ENCODE measurements around the gene PECR.

Gene PECR

DNA sequence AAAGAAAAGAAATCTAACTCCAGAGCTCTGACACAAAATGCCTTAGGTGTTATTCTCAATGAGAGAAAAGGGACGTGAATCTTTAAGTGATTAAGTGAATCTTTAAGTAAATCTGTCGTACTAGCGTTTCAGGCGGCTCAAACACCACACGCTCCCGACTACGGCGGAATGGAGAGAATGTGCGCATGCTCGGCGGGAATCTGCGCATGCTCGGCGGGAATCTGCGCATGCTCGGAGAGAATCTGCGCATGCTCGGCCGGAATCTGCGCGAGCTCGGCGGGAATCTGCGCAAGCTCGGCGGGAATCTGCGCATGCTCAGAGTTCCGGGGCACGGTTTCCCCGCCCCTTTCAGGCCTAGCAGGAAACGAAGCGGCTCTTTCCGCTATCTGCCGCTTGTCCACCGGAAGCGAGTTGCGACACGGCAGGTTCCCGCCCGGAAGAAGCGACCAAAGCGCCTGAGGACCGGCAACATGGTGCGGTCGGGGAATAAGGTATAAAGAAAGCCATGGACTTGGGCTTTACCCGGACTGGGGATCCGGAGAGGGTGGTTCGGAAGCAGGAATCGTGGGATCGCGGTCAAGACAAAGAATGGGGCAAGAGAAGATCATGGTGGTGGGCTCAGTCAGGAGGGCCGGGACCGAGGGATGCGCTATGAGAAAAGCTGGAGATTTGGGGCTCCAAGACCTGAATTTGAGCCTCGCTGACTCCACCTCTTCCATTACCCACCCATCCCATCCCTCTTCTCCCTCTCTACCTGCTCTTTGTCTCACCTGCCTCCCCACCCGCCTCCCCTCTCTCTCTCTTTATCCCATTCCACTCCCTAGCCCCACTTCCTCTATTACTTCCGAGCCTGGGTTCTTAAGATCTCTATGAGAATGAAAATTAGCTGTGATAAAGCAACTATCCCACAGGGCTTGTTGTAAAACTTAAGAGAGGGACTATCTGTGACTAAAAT lies 27.6 kb upstream of the PECR start, which contains the start of gene XRCC5 (continued):
- TF ChIP-seq ZNF555 (tag by site-specific recombination; conservative IDR thresholded peaks at IDR 0.05), result no peak
- TF ChIP-seq, protein P1, sequence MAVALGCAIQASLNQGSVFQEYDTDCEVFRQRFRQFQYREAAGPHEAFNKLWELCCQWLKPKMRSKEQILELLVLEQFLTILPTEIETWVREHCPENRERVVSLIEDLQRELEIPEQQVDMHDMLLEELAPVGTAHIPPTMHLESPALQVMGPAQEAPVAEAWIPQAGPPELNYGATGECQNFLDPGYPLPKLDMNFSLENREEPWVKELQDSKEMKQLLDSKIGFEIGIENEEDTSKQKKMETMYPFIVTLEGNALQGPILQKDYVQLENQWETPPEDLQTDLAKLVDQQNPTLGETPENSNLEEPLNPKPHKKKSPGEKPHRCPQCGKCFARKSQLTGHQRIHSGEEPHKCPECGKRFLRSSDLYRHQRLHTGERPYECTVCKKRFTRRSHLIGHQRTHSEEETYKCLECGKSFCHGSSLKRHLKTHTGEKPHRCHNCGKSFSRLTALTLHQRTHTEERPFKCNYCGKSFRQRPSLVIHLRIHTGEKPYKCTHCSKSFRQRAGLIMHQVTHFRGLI (tag by site-specific recombination; IDR thresholded peaks at IDR 0.05), result no peak
- TF ChIP-seq ZNF366 (tag by site-specific recombination; conservative IDR thresholded peaks at IDR 0.05), result peak; percentile 95
- TF ChIP-seq, protein P2, sequence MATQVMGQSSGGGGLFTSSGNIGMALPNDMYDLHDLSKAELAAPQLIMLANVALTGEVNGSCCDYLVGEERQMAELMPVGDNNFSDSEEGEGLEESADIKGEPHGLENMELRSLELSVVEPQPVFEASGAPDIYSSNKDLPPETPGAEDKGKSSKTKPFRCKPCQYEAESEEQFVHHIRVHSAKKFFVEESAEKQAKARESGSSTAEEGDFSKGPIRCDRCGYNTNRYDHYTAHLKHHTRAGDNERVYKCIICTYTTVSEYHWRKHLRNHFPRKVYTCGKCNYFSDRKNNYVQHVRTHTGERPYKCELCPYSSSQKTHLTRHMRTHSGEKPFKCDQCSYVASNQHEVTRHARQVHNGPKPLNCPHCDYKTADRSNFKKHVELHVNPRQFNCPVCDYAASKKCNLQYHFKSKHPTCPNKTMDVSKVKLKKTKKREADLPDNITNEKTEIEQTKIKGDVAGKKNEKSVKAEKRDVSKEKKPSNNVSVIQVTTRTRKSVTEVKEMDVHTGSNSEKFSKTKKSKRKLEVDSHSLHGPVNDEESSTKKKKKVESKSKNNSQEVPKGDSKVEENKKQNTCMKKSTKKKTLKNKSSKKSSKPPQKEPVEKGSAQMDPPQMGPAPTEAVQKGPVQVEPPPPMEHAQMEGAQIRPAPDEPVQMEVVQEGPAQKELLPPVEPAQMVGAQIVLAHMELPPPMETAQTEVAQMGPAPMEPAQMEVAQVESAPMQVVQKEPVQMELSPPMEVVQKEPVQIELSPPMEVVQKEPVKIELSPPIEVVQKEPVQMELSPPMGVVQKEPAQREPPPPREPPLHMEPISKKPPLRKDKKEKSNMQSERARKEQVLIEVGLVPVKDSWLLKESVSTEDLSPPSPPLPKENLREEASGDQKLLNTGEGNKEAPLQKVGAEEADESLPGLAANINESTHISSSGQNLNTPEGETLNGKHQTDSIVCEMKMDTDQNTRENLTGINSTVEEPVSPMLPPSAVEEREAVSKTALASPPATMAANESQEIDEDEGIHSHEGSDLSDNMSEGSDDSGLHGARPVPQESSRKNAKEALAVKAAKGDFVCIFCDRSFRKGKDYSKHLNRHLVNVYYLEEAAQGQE (tag by site-specific recombination; IDR thresholded peaks at IDR 0.05), result no peak
- no peak for TF ChIP-seq HOXA7 (CRISPR knock-in tag; IDR thresholded peaks at IDR 0.05; ENCODE audit: borderline replicate concordance)
- no peak for TF ChIP-seq ZNF302 (tag by site-specific recombination; IDR thresholded peaks at IDR 0.05; ENCODE audit: low read depth)
- no peak for TF ChIP-seq ZNF266 (tag by site-specific recombination; IDR thresholded peaks at IDR 0.05; ENCODE audit: low read depth)
- TF ChIP-seq, protein P3, sequence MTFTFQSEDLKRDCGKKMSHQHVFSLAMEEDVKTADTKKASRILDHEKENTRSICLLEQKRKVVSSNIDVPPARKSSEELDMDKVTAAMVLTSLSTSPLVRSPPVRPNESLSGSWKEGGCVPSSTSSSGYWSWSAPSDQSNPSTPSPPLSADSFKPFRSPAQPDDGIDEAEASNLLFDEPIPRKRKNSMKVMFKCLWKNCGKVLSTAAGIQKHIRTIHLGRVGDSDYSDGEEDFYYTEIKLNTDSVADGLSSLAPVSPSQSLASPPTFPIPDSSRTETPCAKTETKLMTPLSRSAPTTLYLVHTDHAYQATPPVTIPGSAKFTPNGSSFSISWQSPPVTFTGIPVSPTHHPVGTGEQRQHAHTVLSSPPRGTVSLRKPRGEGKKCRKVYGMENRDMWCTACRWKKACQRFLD (tag by site-specific recombination; IDR thresholded peaks at IDR 0.05), result no peak
- no peak for TF ChIP-seq HOXD13 (CRISPR knock-in tag; IDR thresholded peaks at IDR 0.05; ENCODE audit: borderline replicate concordance)
- TF ChIP-seq ZNF433 (tag by site-specific recombination; IDR thresholded peaks at IDR 0.05; ENCODE audit: low read depth), result no peak
- TF ChIP-seq, protein P4, sequence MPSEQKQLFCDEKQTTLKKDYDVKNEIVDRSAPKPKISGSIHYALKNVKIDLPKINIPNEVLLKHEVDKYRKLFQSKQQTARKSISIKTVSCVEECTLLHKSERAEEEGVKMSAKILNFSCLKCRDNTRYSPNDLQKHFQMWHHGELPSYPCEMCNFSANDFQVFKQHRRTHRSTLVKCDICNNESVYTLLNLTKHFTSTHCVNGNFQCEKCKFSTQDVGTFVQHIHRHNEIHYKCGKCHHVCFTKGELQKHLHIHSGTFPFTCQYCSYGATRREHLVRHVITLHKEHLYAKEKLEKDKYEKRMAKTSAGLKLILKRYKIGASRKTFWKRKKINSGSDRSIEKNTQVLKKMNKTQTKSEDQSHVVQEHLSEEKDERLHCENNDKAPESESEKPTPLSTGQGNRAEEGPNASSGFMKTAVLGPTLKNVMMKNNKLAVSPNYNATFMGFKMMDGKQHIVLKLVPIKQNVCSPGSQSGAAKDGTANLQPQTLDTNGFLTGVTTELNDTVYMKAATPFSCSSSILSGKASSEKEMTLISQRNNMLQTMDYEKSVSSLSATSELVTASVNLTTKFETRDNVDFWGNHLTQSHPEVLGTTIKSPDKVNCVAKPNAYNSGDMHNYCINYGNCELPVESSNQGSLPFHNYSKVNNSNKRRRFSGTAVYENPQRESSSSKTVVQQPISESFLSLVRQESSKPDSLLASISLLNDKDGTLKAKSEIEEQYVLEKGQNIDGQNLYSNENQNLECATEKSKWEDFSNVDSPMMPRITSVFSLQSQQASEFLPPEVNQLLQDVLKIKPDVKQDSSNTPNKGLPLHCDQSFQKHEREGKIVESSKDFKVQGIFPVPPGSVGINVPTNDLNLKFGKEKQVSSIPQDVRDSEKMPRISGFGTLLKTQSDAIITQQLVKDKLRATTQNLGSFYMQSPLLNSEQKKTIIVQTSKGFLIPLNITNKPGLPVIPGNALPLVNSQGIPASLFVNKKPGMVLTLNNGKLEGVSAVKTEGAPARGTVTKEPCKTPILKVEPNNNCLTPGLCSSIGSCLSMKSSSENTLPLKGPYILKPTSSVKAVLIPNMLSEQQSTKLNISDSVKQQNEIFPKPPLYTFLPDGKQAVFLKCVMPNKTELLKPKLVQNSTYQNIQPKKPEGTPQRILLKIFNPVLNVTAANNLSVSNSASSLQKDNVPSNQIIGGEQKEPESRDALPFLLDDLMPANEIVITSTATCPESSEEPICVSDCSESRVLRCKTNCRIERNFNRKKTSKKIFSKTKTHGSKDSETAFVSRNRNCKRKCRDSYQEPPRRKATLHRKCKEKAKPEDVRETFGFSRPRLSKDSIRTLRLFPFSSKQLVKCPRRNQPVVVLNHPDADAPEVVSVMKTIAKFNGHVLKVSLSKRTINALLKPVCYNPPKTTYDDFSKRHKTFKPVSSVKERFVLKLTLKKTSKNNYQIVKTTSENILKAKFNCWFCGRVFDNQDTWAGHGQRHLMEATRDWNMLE (tag by site-specific recombination; conservative IDR thresholded peaks at IDR 0.05; ENCODE audit: low read depth), result peak; percentile 76
- no peak for TF ChIP-seq ZNF76 (tag by site-specific recombination; IDR thresholded peaks at IDR 0.05; ENCODE audit: borderline replicate concordance, low read depth)
- no peak for TF ChIP-seq YY2 (tag by site-specific recombination; IDR thresholded peaks at IDR 0.05)
- TF ChIP-seq SP7 (tag by site-specific recombination; IDR thresholded peaks at IDR 0.05), result peak; percentile 22; the same call in 1 of the 2 replicates
- no peak for TF ChIP-seq ZNF404 (tag by site-specific recombination; IDR thresholded peaks at IDR 0.05)
- TF ChIP-seq, protein P5, sequence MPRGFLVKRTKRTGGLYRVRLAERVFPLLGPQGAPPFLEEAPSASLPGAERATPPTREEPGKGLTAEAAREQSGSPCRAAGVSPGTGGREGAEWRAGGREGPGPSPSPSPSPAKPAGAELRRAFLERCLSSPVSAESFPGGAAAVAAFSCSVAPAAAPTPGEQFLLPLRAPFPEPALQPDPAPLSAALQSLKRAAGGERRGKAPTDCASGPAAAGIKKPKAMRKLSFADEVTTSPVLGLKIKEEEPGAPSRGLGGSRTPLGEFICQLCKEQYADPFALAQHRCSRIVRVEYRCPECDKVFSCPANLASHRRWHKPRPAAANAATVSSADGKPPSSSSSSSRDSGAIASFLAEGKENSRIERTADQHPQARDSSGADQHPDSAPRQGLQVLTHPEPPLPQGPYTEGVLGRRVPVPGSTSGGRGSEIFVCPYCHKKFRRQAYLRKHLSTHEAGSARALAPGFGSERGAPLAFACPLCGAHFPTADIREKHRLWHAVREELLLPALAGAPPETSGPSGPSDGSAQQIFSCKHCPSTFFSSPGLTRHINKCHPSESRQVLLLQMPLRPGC (tag by site-specific recombination; IDR thresholded peaks at IDR 0.05), result no peak
- no peak for TF ChIP-seq KLF16 (tag by site-specific recombination; IDR thresholded peaks at IDR 0.05)
- TF ChIP-seq GLI2 (tag by site-specific recombination; IDR thresholded peaks at IDR 0.05; ENCODE audit: borderline replicate concordance, low read depth), result no peak
- no peak for TF ChIP-seq EGR2 (tag by site-specific recombination; IDR thresholded peaks at IDR 0.05; ENCODE audit: low read depth)
- no peak for TF ChIP-seq ZNF776 (tag by site-specific recombination; IDR thresholded peaks at IDR 0.05; ENCODE audit: borderline replicate concordance)
- TF ChIP-seq ZNF629 (tag by site-specific recombination; IDR thresholded peaks at IDR 0.05), result peak; percentile 7; the same call in 1 of the 2 replicates
- TF ChIP-seq ZNF677 (tag by site-specific recombination; IDR thresholded peaks at IDR 0.05), result no peak
- TF ChIP-seq ZNF16 (tag by site-specific recombination; IDR thresholded peaks at IDR 0.05; ENCODE audit: low read depth), result no peak
- no peak for TF ChIP-seq TRIM28 (IDR thresholded peaks at IDR 0.05; ENCODE audit: borderline replicate concordance, low read length)
- no peak for TF ChIP-seq ZBTB48 (tag by site-specific recombination; IDR thresholded peaks at IDR 0.05)
- no peak for TF ChIP-seq ZNF37A (tag by site-specific recombination; IDR thresholded peaks at IDR 0.05)
- TF ChIP-seq ZNF48 (tag by site-specific recombination; IDR thresholded peaks at IDR 0.05), result no peak
